Dedifferentiated amniotic fluid mesenchymal stem cell (primary cell): ENCODE measurements around the gene NDUFS1.
A peak's percentile ranks its signal among the peaks of the same experiment; 100 is the strongest.
"Not testable (repeated sequence)": the region's sequence is repeated elsewhere in the genome, so short reads cannot be mapped to it uniquely, and the experiment has no call there.

Source experiments
- DNase-seq: peaks from one replicate; pipeline ENCODE4 v3.0.0-alpha.2; 2016; ENCODE audit errors: extremely low spot score

The NDUFS1 gene

GRCh38 chr2:206159346-206160124 is at the start of gene NDUFS1, which contains the start of gene EEF1B2:
TSS of gene NDUFS1 (minus strand) at chr2:206159444. CDS start at chr2:206153678, 5,766 bp downstream.
TSS of gene EEF1B2 (plus strand) at chr2:206159895. CDS start at chr2:206159980, 85 bp downstream.
- peak; percentile 99 for DNase-seq

- DNase-seq, result peak; percentile 6
Measured at GRCh38 chr2:206208900-206209299, 49.7 kb upstream of the NDUFS1 start.

- not testable (repeated sequence) for DNase-seq
Measured at GRCh38 chr2:206207316-206207715, 48.1 kb upstream of the NDUFS1 start.

- DNase-seq, result no peak
Measured at GRCh38 chr2:206204710-206205109, 45.5 kb upstream of the NDUFS1 start.

GRCh38 chr2:206203331-206203730 is 44.1 kb upstream of the NDUFS1 start:
- no peak for DNase-seq

DNA sequence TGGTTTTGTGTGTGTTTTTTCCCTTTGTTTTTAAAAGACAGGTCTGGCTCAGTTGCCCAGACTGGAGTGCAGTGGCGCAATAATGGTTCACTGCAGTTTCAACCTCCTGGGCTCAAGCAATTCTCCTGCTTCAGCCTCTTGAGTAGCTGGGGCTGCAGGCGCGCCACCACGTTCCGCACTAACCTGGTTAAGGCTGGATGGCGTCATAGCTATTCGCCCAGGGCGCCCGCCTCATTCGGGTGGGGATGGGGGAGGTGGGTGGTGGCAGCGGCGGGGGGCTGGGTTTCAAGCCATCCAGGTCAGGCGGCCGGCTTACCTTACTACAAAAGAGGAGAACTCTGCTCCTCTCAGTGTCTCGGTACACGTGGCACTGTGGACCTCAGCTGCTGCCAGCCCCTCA is 43.2 kb upstream of the NDUFS1 start:
- peak; percentile 10 for DNase-seq

- DNase-seq, result peak; percentile 12
Measured at GRCh38 chr2:206201075-206201848, 42.0 kb upstream of the NDUFS1 start.

DNA sequence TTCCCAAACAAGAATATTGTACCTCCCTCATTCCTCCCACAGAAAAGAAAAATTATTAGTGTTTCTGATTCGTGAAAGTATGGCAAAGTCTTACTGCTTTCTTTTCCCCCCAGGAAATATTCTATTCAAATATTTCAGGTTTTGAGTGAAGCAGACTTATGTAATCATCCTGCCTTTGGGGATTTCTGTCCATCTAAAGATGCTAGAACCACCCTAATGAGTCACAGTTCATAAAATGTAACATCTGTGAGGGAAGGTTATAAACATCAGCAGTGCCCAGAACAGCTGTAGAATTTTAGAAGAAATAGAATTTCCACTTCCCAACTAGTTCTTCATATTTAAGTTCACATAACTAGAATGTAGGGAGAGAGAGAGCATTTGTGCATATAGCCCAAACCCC is 39.4 kb upstream of the NDUFS1 start:
- peak; percentile 77 for DNase-seq

GRCh38 chr2:206193671-206194357 is 34.6 kb upstream of the NDUFS1 start:
- DNase-seq, result no peak

DNA sequence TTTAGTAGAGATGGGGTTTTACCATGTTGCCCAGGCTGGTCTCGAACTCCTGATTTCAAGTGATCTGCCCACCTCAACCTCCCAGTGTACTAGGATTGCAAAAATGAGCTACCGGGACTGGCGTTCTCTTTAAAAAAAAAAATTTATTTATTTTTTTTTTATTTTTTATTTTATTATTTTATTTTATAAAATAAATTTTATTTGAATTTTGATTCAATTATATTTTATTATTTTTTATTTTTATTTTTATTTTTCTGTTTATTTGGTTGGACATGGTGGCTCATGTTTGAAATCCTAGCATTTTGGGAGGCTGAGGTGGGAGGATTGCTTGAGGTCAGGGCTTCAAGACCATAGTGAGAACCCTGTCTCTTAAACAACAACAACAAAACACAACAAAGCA is 32.9 kb upstream of the NDUFS1 start:
- DNase-seq, result no peak

DNA sequence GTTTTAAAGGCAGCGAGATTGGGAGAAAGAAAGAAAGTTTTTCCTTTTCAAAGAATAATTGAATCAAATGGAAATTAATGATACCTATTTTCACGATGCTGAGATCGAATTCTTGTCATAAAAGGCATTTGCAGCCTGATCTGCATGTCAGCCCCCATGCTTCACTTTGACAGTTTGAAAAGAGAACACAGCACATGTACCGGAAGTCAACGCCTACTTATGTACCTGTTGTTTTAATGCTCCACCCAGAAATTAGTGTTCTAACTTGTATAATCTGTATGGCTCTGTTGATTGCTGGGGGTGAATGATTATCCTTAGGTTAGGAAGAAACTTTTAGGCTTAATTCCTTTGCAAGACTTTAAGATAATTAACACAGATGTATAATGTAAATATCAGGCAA is 31.4 kb upstream of the NDUFS1 start:
- DNase-seq, result no peak

DNA sequence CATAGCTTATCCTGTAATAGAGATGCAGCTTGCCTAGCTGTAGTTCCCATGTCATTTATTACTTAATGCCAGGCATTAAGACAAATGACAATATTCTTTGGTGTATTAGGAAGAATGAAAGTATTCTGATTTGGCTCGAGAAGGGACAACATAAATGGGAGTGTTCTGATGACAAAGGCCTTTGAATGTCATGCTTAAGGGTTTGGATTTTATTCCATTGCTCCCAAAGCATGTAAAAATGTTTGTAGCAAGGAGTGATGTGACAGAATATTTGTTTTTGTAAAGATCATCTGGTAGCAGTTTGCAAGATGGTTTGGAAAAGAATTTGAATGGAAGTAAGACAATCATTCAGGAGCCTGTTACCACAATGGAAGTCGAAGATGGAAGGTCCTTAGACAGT is 30.9 kb upstream of the NDUFS1 start:
- no peak for DNase-seq

GRCh38 chr2:206189691-206190090 is 30.4 kb upstream of the NDUFS1 start:
- no peak for DNase-seq

- not testable (repeated sequence) for DNase-seq
Measured at GRCh38 chr2:206181526-206181925, 22.3 kb upstream of the NDUFS1 start.

DNA sequence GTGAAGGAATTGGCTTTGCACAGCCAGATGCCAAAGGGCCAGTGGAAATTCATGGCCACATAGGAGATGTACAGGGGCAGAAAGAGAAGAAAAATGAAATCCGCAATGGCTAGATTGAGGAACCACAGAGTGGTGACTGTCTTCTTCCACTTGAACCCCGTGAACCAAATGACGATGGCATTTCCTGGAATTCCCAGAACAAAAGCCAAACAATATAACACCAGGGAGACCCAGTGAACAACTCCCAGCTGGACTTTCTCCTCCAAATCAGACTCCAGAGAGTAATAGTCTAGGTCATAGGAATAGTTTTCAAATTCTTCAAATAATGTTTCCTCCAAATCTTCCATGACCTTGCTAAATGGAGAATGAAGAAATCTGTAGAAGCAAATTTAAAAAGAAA is 17.7 kb upstream of the NDUFS1 start:
- DNase-seq, result no peak

DNA sequence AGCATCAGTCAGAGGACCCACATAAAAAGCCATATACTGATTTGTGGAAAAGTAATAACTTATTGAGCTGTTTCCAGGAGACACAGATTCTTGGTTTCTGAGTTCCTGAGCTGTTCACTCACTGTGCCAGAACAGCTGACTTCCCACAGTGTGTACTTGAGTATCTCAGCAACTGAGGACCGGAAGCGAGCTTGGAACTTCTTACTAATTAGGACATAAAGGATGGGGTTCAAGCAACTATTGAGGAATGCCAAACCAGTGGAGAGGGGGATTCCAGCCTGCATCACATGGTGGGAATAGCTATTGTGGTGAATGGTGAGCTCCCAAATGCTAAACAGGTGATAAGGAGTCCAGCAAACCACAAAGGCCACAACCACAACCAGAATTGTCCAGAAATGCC is 16.9 kb upstream of the NDUFS1 start:
- no peak for DNase-seq

GRCh38 chr2:206173147-206173546 is 13.9 kb upstream of the NDUFS1 start:
- no peak for DNase-seq

GRCh38 chr2:206171624-206172397 is 12.6 kb upstream of the NDUFS1 start:
- DNase-seq, result not testable (repeated sequence)

- DNase-seq, result not testable (repeated sequence)
Measured at GRCh38 chr2:206168230-206168629, 9.0 kb upstream of the NDUFS1 start.

DNA sequence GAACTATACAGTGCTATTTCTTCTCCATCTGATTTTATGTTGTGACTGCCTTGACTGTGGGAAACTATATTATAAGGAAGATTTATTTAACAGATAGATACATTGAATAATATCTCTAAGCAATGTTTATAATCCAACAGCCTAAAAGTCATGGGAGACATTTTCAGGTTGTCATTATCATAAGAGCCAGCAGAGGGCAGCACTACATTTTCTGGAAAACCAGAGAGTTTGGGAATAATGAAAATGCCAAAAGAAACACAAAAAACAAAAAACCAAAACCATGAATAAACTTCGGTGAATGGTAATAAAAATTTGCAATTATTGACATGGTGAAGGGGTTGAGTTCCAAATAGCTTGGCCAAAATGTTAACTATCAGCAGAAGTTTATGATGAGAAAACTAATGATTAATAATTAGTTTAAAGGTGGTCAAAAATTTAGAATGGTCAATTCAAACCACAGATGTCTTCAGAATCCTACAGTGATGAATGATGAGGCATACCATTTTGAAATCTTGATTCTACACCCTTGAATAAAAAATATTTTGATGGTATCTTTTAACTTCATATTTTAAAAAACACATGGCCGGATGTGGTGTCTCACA is 5.1 kb upstream of the NDUFS1 start:
- peak; percentile 69 for DNase-seq

DNA sequence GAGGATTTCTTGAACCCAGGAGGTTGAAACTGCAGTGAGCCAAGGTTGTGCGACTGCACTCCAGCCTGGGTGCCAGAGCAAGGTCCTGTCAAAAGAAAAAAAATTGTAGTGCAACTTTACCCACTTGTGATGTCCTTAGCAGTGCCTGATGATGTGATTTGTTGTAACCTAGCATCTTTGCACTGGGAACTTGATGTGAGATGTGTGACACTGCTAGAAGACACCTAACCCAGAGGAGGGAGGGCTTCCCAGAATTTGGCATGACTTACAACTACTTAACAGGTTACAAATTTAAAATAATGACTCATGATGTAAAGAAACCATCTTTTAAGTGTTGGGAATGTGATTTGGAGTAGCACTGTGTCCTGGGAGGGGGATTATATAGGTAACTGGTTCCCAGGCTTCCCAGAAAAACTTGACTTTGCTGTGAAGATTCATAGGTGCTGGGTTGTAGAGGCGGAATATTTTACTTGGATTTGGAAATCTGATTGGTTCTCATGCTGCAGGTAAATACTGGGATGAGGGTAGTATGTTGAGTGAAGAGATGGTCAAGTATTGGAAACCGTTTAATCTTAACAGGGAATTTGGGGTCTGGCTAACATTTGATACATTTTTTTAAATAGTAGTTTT is 4.1 kb upstream of the NDUFS1 start:
- DNase-seq, result no peak
